Measurements from ENCODE around the gene DAB2IP. TPM values are rescaled to one million over a fixed set of nuclear protein-coding genes. Genes with fewer than 3 reads are reported as not detected.
A peak's percentile ranks its signal among the peaks of the same experiment; 100 is the strongest.

Gene DAB2IP
- total RNA-seq, 2 donors from 2014 or later: 38.0 to 47.0 TPM

GRCh38 chr9:121674952-121675351, 23.5 kb downstream of the DAB2IP start:
- Histone ChIP-seq H3K4me1 (peaks cover 0 to 68% of the 10 kb centered on the region in 2 donors), H3K27ac (peak overlapping the region in 1 of 2 donors; percentile 24), H3K4me3 (no peak overlapping the region), H3K9me3 (no peaks in the 10 kb centered on the region), H3K36me3 (peaks cover 15% of the 10 kb centered on the region), H3K27me3 (no peaks in the 10 kb centered on the region)
- TF ChIP-seq, protein P1, sequence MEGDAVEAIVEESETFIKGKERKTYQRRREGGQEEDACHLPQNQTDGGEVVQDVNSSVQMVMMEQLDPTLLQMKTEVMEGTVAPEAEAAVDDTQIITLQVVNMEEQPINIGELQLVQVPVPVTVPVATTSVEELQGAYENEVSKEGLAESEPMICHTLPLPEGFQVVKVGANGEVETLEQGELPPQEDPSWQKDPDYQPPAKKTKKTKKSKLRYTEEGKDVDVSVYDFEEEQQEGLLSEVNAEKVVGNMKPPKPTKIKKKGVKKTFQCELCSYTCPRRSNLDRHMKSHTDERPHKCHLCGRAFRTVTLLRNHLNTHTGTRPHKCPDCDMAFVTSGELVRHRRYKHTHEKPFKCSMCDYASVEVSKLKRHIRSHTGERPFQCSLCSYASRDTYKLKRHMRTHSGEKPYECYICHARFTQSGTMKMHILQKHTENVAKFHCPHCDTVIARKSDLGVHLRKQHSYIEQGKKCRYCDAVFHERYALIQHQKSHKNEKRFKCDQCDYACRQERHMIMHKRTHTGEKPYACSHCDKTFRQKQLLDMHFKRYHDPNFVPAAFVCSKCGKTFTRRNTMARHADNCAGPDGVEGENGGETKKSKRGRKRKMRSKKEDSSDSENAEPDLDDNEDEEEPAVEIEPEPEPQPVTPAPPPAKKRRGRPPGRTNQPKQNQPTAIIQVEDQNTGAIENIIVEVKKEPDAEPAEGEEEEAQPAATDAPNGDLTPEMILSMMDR (IDR thresholded peaks at IDR 0.05): no peak
- no peak for DNase-seq (ENCODE audit: low spot score)

GRCh38 chr9:121675381-121675780, 23.9 kb downstream of the DAB2IP start:
- H3K27ac ChIP-seq: peak overlapping the region in 1 of 2 donors; percentile 24
- TF ChIP-seq, protein P1 (IDR thresholded peaks at IDR 0.05): no peak
- peaks cover 0 to 65% of the 10 kb centered on the region in 2 donors for H3K4me1 ChIP-seq

DNA sequence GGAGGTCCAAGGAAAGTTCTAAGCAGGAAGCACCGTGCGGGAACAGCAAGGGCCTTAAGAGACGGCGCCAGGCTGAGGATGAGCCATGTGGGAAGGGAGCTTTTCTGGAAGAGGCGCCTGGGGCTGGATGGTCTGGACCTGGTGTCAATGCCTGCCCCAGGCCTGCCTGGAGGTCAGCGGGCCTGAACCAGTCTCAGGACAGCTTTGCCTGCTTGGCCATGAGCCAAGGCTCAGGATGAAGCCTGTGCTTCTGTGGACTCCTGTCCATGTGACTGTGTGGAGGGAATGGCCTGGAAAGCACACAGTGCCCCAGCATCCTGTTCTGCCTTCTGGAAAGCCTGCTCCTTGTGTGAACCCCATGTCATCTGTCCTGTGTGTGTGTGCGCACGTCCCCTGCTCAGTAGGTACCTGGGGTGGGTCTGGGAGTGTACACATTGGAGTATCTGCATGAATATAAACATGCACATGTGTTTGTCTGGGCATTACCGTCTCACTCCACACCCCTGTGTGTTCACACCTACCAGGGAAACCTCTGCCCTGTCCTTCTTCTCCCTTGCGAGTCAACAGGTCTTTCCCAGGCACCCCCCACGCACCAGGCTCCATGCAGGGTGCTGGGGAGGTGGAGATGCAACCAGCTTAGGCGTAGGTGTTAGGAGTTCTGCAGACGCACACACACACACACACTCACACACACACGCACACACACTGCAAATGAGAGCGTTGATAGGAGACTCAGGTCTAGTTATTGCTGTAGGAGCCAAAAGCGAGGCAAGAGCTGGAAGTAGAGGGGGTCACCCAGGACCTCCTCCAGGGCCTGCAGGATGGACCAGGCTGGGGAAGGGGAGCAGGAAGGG, 24.8 kb downstream of the DAB2IP start:
- TF ChIP-seq, protein P1 (IDR thresholded peaks at IDR 0.05): no peak
- peaks cover 25% of the 10 kb centered on the region for H3K36me3 ChIP-seq
- H3K27me3 ChIP-seq: no peaks in the 10 kb centered on the region
- peak overlapping the region in 1 of 2 donors; percentile 24 for H3K27ac ChIP-seq
- H3K9me3 ChIP-seq: no peaks in the 10 kb centered on the region
- peaks cover 0 to 57% of the 10 kb centered on the region in 2 donors for H3K4me1 ChIP-seq
- no peak for DNase-seq (ENCODE audit: low spot score)
- H3K4me3 ChIP-seq: no peak overlapping the region

More at GRCh38 chr9:121675381-121675780, 23.9 kb downstream of the DAB2IP start:
- Histone ChIP-seq H3K36me3 (peaks cover 19% of the 10 kb centered on the region), H3K9me3 (no peaks in the 10 kb centered on the region), H3K4me3 (no peak overlapping the region), H3K27me3 (no peaks in the 10 kb centered on the region)
- DNase-seq (ENCODE audit: low spot score): no peak

- no peaks in the 10 kb centered on the region for H3K27me3 ChIP-seq
- peaks cover 0 to 54% of the 10 kb centered on the region in 2 donors for H3K4me1 ChIP-seq
- no peaks in the 10 kb centered on the region for H3K9me3 ChIP-seq
- no peak for DNase-seq (ENCODE audit: low spot score)
- TF ChIP-seq, protein P1 (IDR thresholded peaks at IDR 0.05): no peak
- peaks cover 28% of the 10 kb centered on the region for H3K36me3 ChIP-seq
- no peak overlapping the region for H3K4me3 ChIP-seq
- H3K27ac ChIP-seq: no peak overlapping the region
Measured at GRCh38 chr9:121676926-121677325, 25.5 kb downstream of the DAB2IP start.

- H3K9me3 ChIP-seq: no peaks in the 10 kb centered on the region
- peaks cover 28% of the 10 kb centered on the region for H3K36me3 ChIP-seq
- H3K4me3 ChIP-seq: no peak overlapping the region
- TF ChIP-seq, protein P1 (IDR thresholded peaks at IDR 0.05): no peak
- H3K27me3 ChIP-seq: no peaks in the 10 kb centered on the region
- no peak overlapping the region for H3K27ac ChIP-seq
- DNase-seq (ENCODE audit: low spot score): no peak
- peaks cover 0 to 48% of the 10 kb centered on the region in 2 donors for H3K4me1 ChIP-seq
Measured at GRCh38 chr9:121678501-121679022, 27.1 kb downstream of the DAB2IP start.

Data from right atrium auricular region (tissue), 2 donors.